HG02943 (cell line): ENCODE measurements around the gene ZNF516.
A peak's percentile ranks its signal among the peaks of the same experiment; 100 is the strongest.

Source experiments
- ATAC-seq: cut with Tn5 transposase; IDR thresholded peaks from one replicate; pipeline ENCODE4 v1.9.1; 2021; ENCODE audit warnings: mild to moderate bottlenecking, low read depth, moderate library complexity; ENCODE audit not compliant: unreplicated experiment

Gene ZNF516

GRCh38 chr18:76369791-76370190 is 125.3 kb downstream of the ZNF516 start:
- no peak for ATAC-seq

GRCh38 chr18:76368976-76369375 is 126.1 kb downstream of the ZNF516 start:
- no peak for ATAC-seq

- no peak for ATAC-seq
These were observed 126.8 kb downstream of the ZNF516 start for GRCh38 chr18:76368271-76368670.

GRCh38 chr18:76367168-76368125 is 127.6 kb downstream of the ZNF516 start:
- no peak for ATAC-seq

GRCh38 chr18:76365561-76365960 is 129.5 kb downstream of the ZNF516 start:
- ATAC-seq: no peak

- ATAC-seq: peak; percentile 88
These were observed 130.5 kb downstream of the ZNF516 start for GRCh38 chr18:76364282-76365259.

GRCh38 chr18:76363436-76364120 is 131.5 kb downstream of the ZNF516 start:
- no peak for ATAC-seq

GRCh38 chr18:76362676-76363075 is 132.4 kb downstream of the ZNF516 start:
- ATAC-seq: no peak

GRCh38 chr18:76361219-76361618 is 133.8 kb downstream of the ZNF516 start:
- no peak for ATAC-seq

- no peak for ATAC-seq
These were observed 135.1 kb downstream of the ZNF516 start for GRCh38 chr18:76359909-76360308.

GRCh38 chr18:76358774-76359173 is 136.3 kb downstream of the ZNF516 start:
- ATAC-seq: no peak

GRCh38 chr18:76357585-76358260 is 137.3 kb downstream of the ZNF516 start:
- no peak for ATAC-seq

- ATAC-seq: no peak
These were observed 137.9 kb downstream of the ZNF516 start for GRCh38 chr18:76357174-76357573.

GRCh38 chr18:76356666-76357065 is 138.4 kb downstream of the ZNF516 start:
- no peak for ATAC-seq

- ATAC-seq: no peak
These were observed 140.7 kb downstream of the ZNF516 start for GRCh38 chr18:76354348-76354747.

- no peak for ATAC-seq
These were observed 141.5 kb downstream of the ZNF516 start for GRCh38 chr18:76353500-76353899.

- no peak for ATAC-seq
These were observed 142.0 kb downstream of the ZNF516 start for GRCh38 chr18:76353046-76353445.

- ATAC-seq: no peak
These were observed 143.0 kb downstream of the ZNF516 start for GRCh38 chr18:76351961-76352581.
